NK-92 (cell line): ENCODE results near the gene PCDHB15.
"Not testable (repeated sequence)": the region's sequence is repeated elsewhere in the genome, so short reads cannot be mapped to it uniquely, and the experiment has no call there.

Experiments used
- DNase-seq: peaks from one replicate; lab custom pipeline; 2025; ENCODE audit not compliant: unreplicated experiment; lab: John Stamatoyannopoulos, UW

Gene PCDHB15

GRCh38 chr5:141247434-141247833, 2.2 kb downstream of the PCDHB15 start:
- not testable (repeated sequence) for DNase-seq

GRCh38 chr5:141250576-141250975, 5.4 kb downstream of the PCDHB15 start:
- no peak for DNase-seq

- no peak for DNase-seq
Measured at GRCh38 chr5:141258464-141258863, 13.3 kb downstream of the PCDHB15 start.

DNA sequence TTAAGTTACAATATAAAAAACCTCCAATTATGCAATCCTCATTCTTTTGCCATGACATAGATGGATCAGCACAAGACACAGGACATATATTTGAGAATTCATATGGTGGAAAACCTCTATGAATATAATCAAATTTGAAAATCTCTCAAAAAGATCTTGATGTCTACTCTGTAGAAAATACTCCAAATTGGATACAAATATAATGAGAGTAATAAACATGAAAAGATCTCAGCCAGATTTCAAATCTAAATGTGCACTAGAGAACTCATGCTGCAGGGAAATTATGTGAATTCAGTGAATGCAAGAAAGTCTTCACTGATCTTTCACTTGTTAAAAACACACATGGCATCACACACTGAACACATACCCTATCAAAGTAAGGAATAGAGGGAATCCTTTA, 13.8 kb downstream of the PCDHB15 start:
- no peak for DNase-seq

- DNase-seq, result no peak
Measured at GRCh38 chr5:141260458-141261237, 15.5 kb downstream of the PCDHB15 start.

DNA sequence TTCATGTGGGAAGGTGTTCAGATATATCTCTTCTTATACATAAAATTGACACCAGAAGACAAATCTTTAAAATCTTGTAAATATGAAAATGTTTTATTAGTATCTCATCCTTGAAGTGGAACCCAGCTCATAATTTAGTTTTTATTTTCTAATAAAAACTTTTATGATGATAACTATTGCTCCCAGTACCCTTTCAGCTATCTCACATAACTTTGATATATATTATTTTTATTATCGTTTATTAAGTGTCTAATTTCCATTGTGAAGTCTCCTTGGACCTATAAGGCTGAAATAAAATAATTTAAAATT, 16.0 kb downstream of the PCDHB15 start:
- no peak for DNase-seq

DNA sequence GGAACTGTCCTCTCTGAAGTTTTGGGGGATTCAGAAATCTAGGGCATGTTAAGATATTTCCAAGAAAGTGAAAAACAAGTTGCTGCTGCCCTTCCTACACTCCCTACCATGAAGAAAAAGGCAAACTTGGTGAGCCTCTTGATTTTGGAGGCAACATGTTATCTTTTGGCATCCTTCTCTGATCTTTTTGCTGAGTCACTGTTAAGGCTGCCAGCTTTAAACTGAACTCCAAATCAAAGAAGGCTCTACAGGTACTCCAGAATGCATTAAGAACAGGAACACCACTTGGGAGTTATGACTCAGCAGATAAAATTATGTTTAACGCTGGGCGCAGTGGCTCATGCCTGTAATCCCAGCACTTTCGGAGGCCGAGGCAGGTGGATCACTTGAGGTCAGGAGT, 24.0 kb downstream of the PCDHB15 start:
- no peak for DNase-seq

DNA sequence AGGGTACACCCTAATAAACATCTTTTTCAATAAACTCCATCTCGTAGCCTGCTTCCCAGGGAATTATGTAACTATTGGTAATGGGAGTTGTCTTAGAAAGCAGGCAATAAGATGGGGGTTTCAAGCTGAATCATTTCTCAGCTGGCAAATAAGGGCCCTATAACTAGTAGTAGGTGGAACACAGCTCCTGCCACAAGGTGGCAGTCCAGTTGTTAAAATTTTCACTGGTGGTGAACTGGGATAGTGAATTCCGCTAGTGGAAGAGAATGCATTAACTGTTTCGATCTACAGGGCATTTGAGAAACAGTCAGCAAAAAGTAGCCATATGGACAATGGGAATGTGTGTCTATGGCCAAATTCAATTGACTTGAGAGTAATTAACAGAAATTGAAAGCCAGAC, 27.7 kb downstream of the PCDHB15 start:
- DNase-seq, result no peak

DNA sequence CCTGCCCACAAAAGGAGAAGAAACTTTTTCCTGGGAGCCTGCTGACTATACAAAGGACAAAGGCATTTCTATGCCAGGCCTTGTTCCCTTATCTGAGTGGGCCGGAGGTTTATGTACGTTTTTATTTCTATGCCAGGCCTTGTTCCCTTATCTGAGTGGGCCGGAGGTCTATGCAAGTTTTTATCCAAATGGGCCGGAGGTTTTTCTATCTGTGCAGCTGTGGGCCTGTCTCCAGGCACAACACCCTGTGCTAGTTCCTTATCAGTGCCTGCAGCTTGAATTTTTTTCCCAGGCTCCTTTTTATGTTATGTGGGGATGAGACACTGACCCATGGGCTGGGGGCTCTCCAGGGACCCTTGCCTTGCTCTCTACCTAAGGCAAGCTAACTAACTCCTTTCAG, 53.2 kb downstream of the PCDHB15 start:
- DNase-seq, result no peak
